H1 (cell line): ENCODE results near the gene MGMT. TPM values are rescaled to one million over a fixed set of nuclear protein-coding genes. Genes with fewer than 3 reads are reported as not detected.

Experiments used
- GTF2F1 ChIP-seq: IDR thresholded peaks from 2 replicates; pipeline ENCODE4 v1.6.1; 2012; ENCODE audit warnings: low read depth, low read length, improper control_type of control experiment, borderline replicate concordance
- NANOG ChIP-seq: IDR thresholded peaks from 2 replicates; pipeline ENCODE4 v1.6.1; 2011; ENCODE audit warnings: low read length, low read depth, mild to moderate bottlenecking, inconsistent platforms; ENCODE audit not compliant: insufficient read depth, poor library complexity, severe bottlenecking
- RNF2 ChIP-seq: fragments of 200-900, 300-1000 bp; sonication (generic); IDR thresholded peaks from 2 replicates; pipeline ENCODE4 v1.7.1; 2016; ENCODE audit warnings: borderline replicate concordance, low read depth, mild to moderate bottlenecking, antibody characterized with exemption, low read length; ENCODE audit not compliant: poor library complexity, severe bottlenecking; ENCODE audit errors: missing control alignments
- TBP ChIP-seq: IDR thresholded peaks from 2 replicates; pipeline ENCODE4 v1.6.1; 2011; ENCODE audit warnings: low read depth, low read length, improper control_type of control experiment
- polyA plus RNA-seq, 7 experiments: library from polyadenylated mRNA; depleted of rRNA in 3 of 7; stranded (reverse) in 5 of 7; unstranded in 2 of 7; fragments of >200 nt in 5 of 7; fragments of 200-250 nt in 2 of 7; gene quantifications; 1 replicate in 5 of 7; 2 replicates in 1 of 7; 4 replicates in 1 of 7; pipeline versions ENCODE4 v1.2.1 to v1.2.3, GENCODE V29; 2011 to 2013; ENCODE audit warnings: missing spikeins in 2 of 7, mixed read lengths in 2 of 7
- total RNA-seq: library from RNA; stranded (reverse); fragmentation: NEBNext Ultra II Directional; extraction: Animal tissue kit (Norgen Biotek cat#: 25700); gene quantifications from 2 replicates; pipeline ENCODE4 v1.2.1, GENCODE V29; 2021

Gene MGMT
- total and polyA plus RNA-seq, 2 of the 8 experiments (the other 6 are each of a cell fraction or from before 2014, with no cell fraction given): 9.9 to 10.7 TPM

- TF ChIP-seq GTF2F1: no peak
- TF ChIP-seq TBP: no peak
- TF ChIP-seq RNF2: no peak
- no peak for TF ChIP-seq NANOG
Measured at GRCh38 chr10:129670124-129670523, 203.1 kb downstream of the MGMT start (continued).
